ENCODE results near the gene RPL29. TPM values are rescaled to one million over a fixed set of nuclear protein-coding genes. Genes with fewer than 3 reads are reported as not detected.

RPL29 gene
- total and polyA plus RNA-seq, 2 of the 13 experiments (the other 11 are each of a cell fraction or from before 2014, with no cell fraction given) = 1,348 to 2,263 TPM

DNA sequence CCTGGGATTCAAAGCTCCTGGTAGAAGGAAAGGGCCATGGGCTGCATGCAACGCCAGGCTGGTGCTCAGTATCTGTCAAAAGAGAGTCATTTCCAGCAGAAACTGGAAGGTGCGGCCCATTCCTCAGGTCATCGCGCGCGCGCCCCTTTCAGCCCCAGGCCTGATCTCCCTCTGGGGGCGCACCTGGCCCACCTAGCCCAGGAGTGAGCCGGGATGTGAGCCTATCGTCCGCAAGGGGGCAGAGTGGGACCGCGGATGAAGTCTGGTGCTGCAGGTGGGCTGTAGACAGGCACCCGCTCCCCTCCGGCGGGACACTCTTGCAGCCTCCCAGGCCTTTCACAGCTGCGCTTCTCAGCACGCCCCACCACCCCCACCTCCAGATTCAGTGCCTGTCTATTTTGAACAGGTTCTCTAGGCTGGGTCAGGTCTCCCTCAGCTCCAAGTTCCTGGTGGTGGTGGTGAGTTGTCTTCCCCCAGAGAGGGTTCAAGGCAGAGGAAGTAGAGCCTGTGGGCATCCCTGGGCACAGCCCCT lies 5.8 kb upstream of the RPL29 start (continued):
- TF ChIP-seq, protein P1, sequence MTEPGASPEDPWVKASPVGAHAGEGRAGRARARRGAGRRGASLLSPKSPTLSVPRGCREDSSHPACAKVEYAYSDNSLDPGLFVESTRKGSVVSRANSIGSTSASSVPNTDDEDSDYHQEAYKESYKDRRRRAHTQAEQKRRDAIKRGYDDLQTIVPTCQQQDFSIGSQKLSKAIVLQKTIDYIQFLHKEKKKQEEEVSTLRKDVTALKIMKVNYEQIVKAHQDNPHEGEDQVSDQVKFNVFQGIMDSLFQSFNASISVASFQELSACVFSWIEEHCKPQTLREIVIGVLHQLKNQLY (CRISPR knock-in tag; IDR thresholded peaks at IDR 0.05) = no peak
- no peak for TF ChIP-seq ZNF468 (CRISPR knock-in tag; IDR thresholded peaks at IDR 0.05)
- TF ChIP-seq, protein P2, sequence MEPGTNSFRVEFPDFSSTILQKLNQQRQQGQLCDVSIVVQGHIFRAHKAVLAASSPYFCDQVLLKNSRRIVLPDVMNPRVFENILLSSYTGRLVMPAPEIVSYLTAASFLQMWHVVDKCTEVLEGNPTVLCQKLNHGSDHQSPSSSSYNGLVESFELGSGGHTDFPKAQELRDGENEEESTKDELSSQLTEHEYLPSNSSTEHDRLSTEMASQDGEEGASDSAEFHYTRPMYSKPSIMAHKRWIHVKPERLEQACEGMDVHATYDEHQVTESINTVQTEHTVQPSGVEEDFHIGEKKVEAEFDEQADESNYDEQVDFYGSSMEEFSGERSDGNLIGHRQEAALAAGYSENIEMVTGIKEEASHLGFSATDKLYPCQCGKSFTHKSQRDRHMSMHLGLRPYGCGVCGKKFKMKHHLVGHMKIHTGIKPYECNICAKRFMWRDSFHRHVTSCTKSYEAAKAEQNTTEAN (CRISPR knock-in tag; conservative IDR thresholded peaks at IDR 0.05) = no peak
- TF ChIP-seq ZZZ3 (CRISPR knock-in tag; IDR thresholded peaks at IDR 0.05; ENCODE audit: borderline replicate concordance) = no peak
- TF ChIP-seq, protein P3, sequence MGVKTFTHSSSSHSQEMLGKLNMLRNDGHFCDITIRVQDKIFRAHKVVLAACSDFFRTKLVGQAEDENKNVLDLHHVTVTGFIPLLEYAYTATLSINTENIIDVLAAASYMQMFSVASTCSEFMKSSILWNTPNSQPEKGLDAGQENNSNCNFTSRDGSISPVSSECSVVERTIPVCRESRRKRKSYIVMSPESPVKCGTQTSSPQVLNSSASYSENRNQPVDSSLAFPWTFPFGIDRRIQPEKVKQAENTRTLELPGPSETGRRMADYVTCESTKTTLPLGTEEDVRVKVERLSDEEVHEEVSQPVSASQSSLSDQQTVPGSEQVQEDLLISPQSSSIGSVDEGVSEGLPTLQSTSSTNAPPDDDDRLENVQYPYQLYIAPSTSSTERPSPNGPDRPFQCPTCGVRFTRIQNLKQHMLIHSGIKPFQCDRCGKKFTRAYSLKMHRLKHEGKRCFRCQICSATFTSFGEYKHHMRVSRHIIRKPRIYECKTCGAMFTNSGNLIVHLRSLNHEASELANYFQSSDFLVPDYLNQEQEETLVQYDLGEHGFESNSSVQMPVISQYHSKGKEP (CRISPR knock-in tag; IDR thresholded peaks at IDR 0.05) = no peak
- no peak for TF ChIP-seq MAFG (CRISPR knock-in tag; IDR thresholded peaks at IDR 0.05)
- no peak for TF ChIP-seq HDAC1 (CRISPR knock-in tag; IDR thresholded peaks at IDR 0.05)
- TF ChIP-seq, protein P4, sequence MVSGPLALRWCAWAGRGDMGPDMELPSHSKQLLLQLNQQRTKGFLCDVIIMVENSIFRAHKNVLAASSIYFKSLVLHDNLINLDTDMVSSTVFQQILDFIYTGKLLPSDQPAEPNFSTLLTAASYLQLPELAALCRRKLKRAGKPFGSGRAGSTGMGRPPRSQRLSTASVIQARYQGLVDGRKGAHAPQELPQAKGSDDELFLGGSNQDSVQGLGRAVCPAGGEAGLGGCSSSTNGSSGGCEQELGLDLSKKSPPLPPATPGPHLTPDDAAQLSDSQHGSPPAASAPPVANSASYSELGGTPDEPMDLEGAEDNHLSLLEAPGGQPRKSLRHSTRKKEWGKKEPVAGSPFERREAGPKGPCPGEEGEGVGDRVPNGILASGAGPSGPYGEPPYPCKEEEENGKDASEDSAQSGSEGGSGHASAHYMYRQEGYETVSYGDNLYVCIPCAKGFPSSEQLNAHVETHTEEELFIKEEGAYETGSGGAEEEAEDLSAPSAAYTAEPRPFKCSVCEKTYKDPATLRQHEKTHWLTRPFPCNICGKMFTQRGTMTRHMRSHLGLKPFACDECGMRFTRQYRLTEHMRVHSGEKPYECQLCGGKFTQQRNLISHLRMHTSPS (CRISPR knock-in tag; IDR thresholded peaks at IDR 0.05; ENCODE audit: low read depth) = peak; percentile 48; the same call in 1 of the 2 replicates
- TF ChIP-seq CENPT (CRISPR knock-in tag; IDR thresholded peaks at IDR 0.05; ENCODE audit: low read depth) = no peak
- TF ChIP-seq CHD4 (IDR thresholded peaks at IDR 0.05; ENCODE audit: borderline replicate concordance, low read length) = no peak
- TF ChIP-seq, protein P5, sequence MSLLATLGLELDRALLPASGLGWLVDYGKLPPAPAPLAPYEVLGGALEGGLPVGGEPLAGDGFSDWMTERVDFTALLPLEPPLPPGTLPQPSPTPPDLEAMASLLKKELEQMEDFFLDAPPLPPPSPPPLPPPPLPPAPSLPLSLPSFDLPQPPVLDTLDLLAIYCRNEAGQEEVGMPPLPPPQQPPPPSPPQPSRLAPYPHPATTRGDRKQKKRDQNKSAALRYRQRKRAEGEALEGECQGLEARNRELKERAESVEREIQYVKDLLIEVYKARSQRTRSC (CRISPR knock-in tag; IDR thresholded peaks at IDR 0.05; ENCODE audit: low read depth) = no peak
- TF ChIP-seq, protein P6, sequence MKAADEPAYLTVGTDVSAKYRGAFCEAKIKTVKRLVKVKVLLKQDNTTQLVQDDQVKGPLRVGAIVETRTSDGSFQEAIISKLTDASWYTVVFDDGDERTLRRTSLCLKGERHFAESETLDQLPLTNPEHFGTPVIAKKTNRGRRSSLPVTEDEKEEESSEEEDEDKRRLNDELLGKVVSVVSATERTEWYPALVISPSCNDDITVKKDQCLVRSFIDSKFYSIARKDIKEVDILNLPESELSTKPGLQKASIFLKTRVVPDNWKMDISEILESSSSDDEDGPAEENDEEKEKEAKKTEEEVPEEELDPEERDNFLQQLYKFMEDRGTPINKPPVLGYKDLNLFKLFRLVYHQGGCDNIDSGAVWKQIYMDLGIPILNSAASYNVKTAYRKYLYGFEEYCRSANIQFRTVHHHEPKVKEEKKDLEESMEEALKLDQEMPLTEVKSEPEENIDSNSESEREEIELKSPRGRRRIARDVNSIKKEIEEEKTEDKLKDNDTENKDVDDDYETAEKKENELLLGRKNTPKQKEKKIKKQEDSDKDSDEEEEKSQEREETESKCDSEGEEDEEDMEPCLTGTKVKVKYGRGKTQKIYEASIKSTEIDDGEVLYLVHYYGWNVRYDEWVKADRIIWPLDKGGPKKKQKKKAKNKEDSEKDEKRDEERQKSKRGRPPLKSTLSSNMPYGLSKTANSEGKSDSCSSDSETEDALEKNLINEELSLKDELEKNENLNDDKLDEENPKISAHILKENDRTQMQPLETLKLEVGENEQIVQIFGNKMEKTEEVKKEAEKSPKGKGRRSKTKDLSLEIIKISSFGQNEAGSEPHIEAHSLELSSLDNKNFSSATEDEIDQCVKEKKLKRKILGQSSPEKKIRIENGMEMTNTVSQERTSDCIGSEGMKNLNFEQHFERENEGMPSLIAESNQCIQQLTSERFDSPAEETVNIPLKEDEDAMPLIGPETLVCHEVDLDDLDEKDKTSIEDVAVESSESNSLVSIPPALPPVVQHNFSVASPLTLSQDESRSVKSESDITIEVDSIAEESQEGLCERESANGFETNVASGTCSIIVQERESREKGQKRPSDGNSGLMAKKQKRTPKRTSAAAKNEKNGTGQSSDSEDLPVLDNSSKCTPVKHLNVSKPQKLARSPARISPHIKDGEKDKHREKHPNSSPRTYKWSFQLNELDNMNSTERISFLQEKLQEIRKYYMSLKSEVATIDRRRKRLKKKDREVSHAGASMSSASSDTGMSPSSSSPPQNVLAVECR (CRISPR knock-in tag; IDR thresholded peaks at IDR 0.05; ENCODE audit: borderline replicate concordance) = no peak; the same call in 1 of the 2 replicates
- TF ChIP-seq, protein P7, sequence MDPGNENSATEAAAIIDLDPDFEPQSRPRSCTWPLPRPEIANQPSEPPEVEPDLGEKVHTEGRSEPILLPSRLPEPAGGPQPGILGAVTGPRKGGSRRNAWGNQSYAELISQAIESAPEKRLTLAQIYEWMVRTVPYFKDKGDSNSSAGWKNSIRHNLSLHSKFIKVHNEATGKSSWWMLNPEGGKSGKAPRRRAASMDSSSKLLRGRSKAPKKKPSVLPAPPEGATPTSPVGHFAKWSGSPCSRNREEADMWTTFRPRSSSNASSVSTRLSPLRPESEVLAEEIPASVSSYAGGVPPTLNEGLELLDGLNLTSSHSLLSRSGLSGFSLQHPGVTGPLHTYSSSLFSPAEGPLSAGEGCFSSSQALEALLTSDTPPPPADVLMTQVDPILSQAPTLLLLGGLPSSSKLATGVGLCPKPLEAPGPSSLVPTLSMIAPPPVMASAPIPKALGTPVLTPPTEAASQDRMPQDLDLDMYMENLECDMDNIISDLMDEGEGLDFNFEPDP (CRISPR knock-in tag; conservative IDR thresholded peaks at IDR 0.05) = no peak
- no peak for TF ChIP-seq SKI (IDR thresholded peaks at IDR 0.05; ENCODE audit: partially characterized antibody)

All from HepG2 (cell line).